HepG2 (cell line): ENCODE results near the gene KRT17. TPM values are rescaled to one million over a fixed set of nuclear protein-coding genes. Genes with fewer than 3 reads are reported as not detected.

Source experiments
- GLI4 ChIP-seq: sonication (generic); formaldehyde crosslinking; IDR thresholded peaks from 2 replicates; pipeline ENCODE4 v1.5.1; 2020; ENCODE audit warnings: missing genetic modification reagents, mild to moderate bottlenecking, moderate library complexity, borderline replicate concordance
- JUND ChIP-seq: sonication (generic); formaldehyde crosslinking; IDR thresholded peaks from 2 replicates; pipeline ENCODE4 v1.8.0; 2022; ENCODE audit warnings: mild to moderate bottlenecking, missing genetic modification reagents
- KIAA2018 ChIP-seq: sonication (generic); formaldehyde crosslinking; IDR thresholded peaks from 2 replicates; pipeline ENCODE4 v1.5.0; 2020; ENCODE audit warnings: mild to moderate bottlenecking, missing genetic modification reagents, borderline replicate concordance
- KLF15 ChIP-seq: sonication (generic); formaldehyde crosslinking; IDR thresholded peaks from 2 replicates; pipeline ENCODE4 v1.8.1; 2023; ENCODE audit warnings: borderline replicate concordance, mild to moderate bottlenecking, inconsistent platforms, missing genetic modification reagents, mixed read lengths
- MAFF ChIP-seq: IDR thresholded peaks from 2 replicates; pipeline ENCODE4 v1.6.1; 2011; ENCODE audit warnings: low read depth, low read length, improper control_type of control experiment
- MLXIP ChIP-seq: sonication (generic); formaldehyde crosslinking; IDR thresholded peaks from 2 replicates; pipeline ENCODE4 v1.9.0; 2021; ENCODE audit warnings: missing genetic modification reagents, borderline replicate concordance
- SIX1 ChIP-seq: sonication (generic); formaldehyde crosslinking; IDR thresholded peaks from 2 replicates; pipeline ENCODE4 v1.4.0; 2020; ENCODE audit warnings: missing genetic modification reagents, borderline replicate concordance
- ZIK1 ChIP-seq: sonication (generic); formaldehyde crosslinking; IDR thresholded peaks from 2 replicates; pipeline ENCODE4 v1.5.0; 2020; ENCODE audit warnings: mild to moderate bottlenecking, low read depth, missing genetic modification reagents, borderline replicate concordance
- ZNF143 ChIP-seq: sonication (generic); formaldehyde crosslinking; IDR thresholded peaks from 2 replicates; pipeline ENCODE4 v1.4.0; 2020; ENCODE audit warnings: missing genetic modification reagents
- ZNF556 ChIP-seq: sonication (generic); formaldehyde crosslinking; IDR thresholded peaks from 2 replicates; pipeline ENCODE4 v1.4.0; 2020; ENCODE audit warnings: mild to moderate bottlenecking, missing genetic modification reagents, borderline replicate concordance
- ZNF557 ChIP-seq: sonication (generic); formaldehyde crosslinking; IDR thresholded peaks from 2 replicates; pipeline ENCODE4 v1.4.0; 2020; ENCODE audit warnings: missing genetic modification reagents
- ZNF589 ChIP-seq: sonication (generic); formaldehyde crosslinking; conservative IDR thresholded peaks from 2 replicates; pipeline ENCODE4 v1.8.0; 2022; ENCODE audit warnings: mild to moderate bottlenecking, moderate library complexity, missing genetic modification reagents
- ZNF781 ChIP-seq: sonication (generic); formaldehyde crosslinking; IDR thresholded peaks from 2 replicates; pipeline ENCODE4 v1.5.1; 2020; ENCODE audit warnings: borderline replicate concordance, mild to moderate bottlenecking, missing genetic modification reagents; ENCODE audit errors: not compliant biosample characterization
- polyA plus RNA-seq, 8 experiments: library from polyadenylated mRNA; depleted of rRNA in 3 of 8; stranded (reverse) in 7 of 8; unstranded in 1 of 8; fragments of >200 nt; fragmentation: Illumina TruSeq in 4 of 8; extraction: Trizol in 4 of 8; gene quantifications; 2 replicates each; pipeline versions ENCODE4 v1.2.1 to v1.2.3, GENCODE V29; 2011 to 2016; ENCODE audit warnings: low read depth in 4 of 8, missing spikeins in 1 of 8, mixed read lengths in 1 of 8; ENCODE audit not compliant: insufficient read depth in 1 of 8
- total RNA-seq, 5 experiments: library from RNA; depleted of rRNA; stranded (reverse); fragments of >200 nt; fragmentation: Illumina TruSeq; extraction: Trizol; gene quantifications; 2 replicates each; pipeline ENCODE4 v1.2.3, GENCODE V29; 2016; ENCODE audit warnings: low read depth in 1 of 5

The KRT17 gene
- total and polyA plus RNA-seq, 2 of the 13 experiments (the other 11 are each of a cell fraction or from before 2014, with no cell fraction given) = 0.38 to 0.82 TPM

- TF ChIP-seq MLXIP (CRISPR knock-in tag) (no peak), ZNF589 (CRISPR knock-in tag) (no peak), ZNF556 (CRISPR knock-in tag) (no peak; the same call in 1 of the 2 replicates), SIX1 (CRISPR knock-in tag) (no peak), KLF15 (CRISPR knock-in tag) (no peak), ZNF781 (CRISPR knock-in tag) (peak; percentile 34), MAFF (no peak), GLI4 (CRISPR knock-in tag) (no peak), ZIK1 (CRISPR knock-in tag) (peak; percentile 73; the same call in 1 of the 2 replicates), KIAA2018 (CRISPR knock-in tag) (no peak), JUND (CRISPR knock-in tag) (no peak), ZNF143 (CRISPR knock-in tag) (no peak), ZNF557 (CRISPR knock-in tag) (no peak)
These were observed 41.3 kb upstream of the KRT17 start (continued) for GRCh38 chr17:41665566-41666236.
